NT2/D1 (cell line): ENCODE data around the gene DOCK3.
A peak's percentile ranks its signal among the peaks of the same experiment; 100 is the strongest.

Source experiments
- DNase-seq: peaks from one replicate; pipeline ENCODE4 v3.0.0-alpha.2; 2011; ENCODE audit warnings: low read depth, low spot score
- H3K27me3 ChIP-seq: 2 replicates; pipeline ENCODE4 v1.6.0; 2011; ENCODE audit warnings: mild to moderate bottlenecking; ENCODE audit not compliant: insufficient read length, insufficient read depth
- H3K36me3 ChIP-seq: 2 replicates; pipeline ENCODE4 v1.6.1; 2011; ENCODE audit warnings: mild to moderate bottlenecking, low read length, mixed read lengths; ENCODE audit not compliant: insufficient read depth, insufficient read length
- H3K4me1 ChIP-seq: 2 replicates; pipeline ENCODE4 v1.5.1; 2011; ENCODE audit not compliant: insufficient read depth, insufficient read length
- H3K4me3 ChIP-seq: 2 replicates; pipeline ENCODE4 v1.5.1; 2011; ENCODE audit warnings: low read depth; ENCODE audit not compliant: insufficient read length
- H3K9ac ChIP-seq: 2 replicates; pipeline ENCODE4 v1.6.0; 2011; ENCODE audit warnings: low read depth; ENCODE audit not compliant: insufficient read length
- H3K9me3 ChIP-seq: 2 replicates; pipeline ENCODE4 v1.5.1; 2011; ENCODE audit warnings: mild to moderate bottlenecking, low read length; ENCODE audit not compliant: insufficient read depth
- SUZ12 ChIP-seq: IDR thresholded peaks from 2 replicates; pipeline ENCODE4 v1.6.1; 2011; ENCODE audit not compliant: insufficient read length, insufficient read depth; ENCODE audit errors: extremely low read depth
- YY1 ChIP-seq: IDR thresholded peaks from 2 replicates; pipeline ENCODE4 v1.6.1; 2011; ENCODE audit not compliant: insufficient read length, insufficient read depth
- ZNF274 ChIP-seq: IDR thresholded peaks from 2 replicates; pipeline ENCODE4 v1.6.1; 2011; ENCODE audit warnings: mild to moderate bottlenecking, low read depth, low read length

The DOCK3 gene

GRCh38 chr3:51382076-51382745 lies 707.5 kb downstream of the DOCK3 start:
- H3K4me1 ChIP-seq, result peaks cover 6% of the 10 kb centered on the region
- TF ChIP-seq SUZ12 (no peak), ZNF274 (no peak), YY1 (no peak)
- no peak overlapping the region for H3K4me3 ChIP-seq
- no peaks in the 10 kb centered on the region for H3K27me3 ChIP-seq
- DNase-seq, result no peak
- no peaks in the 10 kb centered on the region for H3K9me3 ChIP-seq
- no peak overlapping the region for H3K9ac ChIP-seq
- H3K36me3 ChIP-seq, result peaks cover 16% of the 10 kb centered on the region

- Histone ChIP-seq H3K4me1 (peaks cover 6% of the 10 kb centered on the region), H3K36me3 (peaks cover 25% of the 10 kb centered on the region), H3K4me3 (no peak overlapping the region), H3K9ac (no peak overlapping the region), H3K9me3 (peaks cover 6% of the 10 kb centered on the region; the same call in 1 of the 2 replicates), H3K27me3 (no peaks in the 10 kb centered on the region)
- DNase-seq, result no peak
- TF ChIP-seq SUZ12 (no peak), ZNF274 (no peak), YY1 (no peak)
Measured at GRCh38 chr3:51382947-51383578, 708.3 kb downstream of the DOCK3 start.

DNA sequence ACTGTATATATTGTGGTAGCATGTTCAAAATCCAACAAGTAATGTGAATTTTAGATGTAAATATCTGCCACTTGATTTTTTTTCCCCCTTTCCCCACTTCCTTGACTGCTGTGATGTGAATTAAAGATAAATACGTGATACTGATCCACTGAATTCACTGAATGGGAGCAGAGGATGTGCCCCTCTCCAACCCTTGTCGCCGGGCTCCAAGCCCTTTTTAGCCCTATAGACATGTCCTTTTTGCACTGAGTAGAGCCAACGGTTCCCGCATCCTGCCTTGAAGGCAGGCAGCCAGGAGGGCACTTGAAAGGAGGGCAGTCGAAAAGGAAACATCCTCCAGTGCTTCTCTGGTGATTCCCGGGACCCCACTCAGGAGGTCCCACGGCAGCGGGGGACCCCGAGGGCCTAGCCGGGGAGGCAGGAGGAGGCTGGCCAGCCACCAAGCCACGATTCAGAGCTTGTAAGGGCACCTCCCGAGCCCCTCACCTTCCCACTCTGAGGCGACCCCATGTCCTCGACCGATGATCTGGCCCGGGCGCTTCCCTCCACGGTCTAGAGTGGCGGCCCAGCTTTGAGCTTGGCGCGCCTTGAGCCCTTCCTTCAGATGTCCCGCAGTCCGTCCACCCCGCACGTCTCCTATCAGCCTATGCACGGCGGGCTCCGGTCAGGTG lies 709.5 kb downstream of the DOCK3 start:
- Histone ChIP-seq H3K9ac (peak overlapping the region; percentile 97), H3K9me3 (peaks cover 15% of the 10 kb centered on the region; the same call in 1 of the 2 replicates), H3K4me1 (peaks cover 6% of the 10 kb centered on the region), H3K4me3 (peak overlapping the region; percentile 88), H3K36me3 (peaks cover 36% of the 10 kb centered on the region), H3K27me3 (no peaks in the 10 kb centered on the region)
- TF ChIP-seq SUZ12 (no peak), YY1 (no peak), ZNF274 (no peak)
- DNase-seq, result no peak

DNA sequence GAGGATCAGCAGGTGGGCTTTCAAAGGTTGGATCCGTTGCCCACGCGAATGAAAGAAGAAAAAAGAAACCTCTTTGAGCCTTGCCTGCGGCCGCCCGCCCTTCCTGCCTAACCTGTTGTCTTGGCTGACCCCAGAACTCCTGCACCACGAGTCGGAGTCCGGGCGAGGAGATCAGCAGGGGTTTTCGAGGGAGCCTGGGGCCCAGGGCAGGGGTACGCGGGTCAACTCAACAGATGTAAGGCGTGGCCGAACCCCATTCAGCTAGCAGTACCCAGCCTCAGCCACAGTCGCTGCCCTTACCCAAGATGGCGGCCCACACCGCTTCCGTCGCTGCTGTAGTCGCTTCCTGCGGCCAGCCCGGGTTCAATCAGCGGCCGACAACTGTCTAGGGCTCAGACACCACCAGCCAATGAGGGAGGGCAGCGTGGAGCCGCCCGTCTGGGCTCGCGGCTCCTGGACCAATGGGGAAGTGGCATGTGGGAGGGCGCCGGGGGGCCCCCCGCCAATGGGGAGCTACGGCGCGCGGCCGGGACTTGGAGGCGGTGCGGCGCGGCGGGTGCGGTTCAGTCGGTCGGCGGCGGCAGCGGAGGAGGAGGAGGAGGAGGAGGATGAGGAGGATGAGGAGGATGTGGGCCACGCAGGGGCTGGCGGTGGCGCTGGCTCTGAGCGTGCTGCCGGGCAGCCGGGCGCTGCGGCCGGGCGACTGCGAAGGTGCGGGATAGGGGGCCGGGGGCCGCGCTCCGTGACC lies 710.2 kb downstream of the DOCK3 start, which contains the start of gene MANF:
Gene MANF (plus strand): TSS at position 566 of the 748 bp plus-strand sequence. CDS start 52 bp downstream, at position 618.
- peak; percentile 96 for TF ChIP-seq YY1
- TF ChIP-seq SUZ12, result no peak
- peak; percentile 98 for DNase-seq
- H3K4me1 ChIP-seq, result peaks cover 2% of the 10 kb centered on the region

GRCh38 chr3:51385621-51386091 lies 710.9 kb downstream of the DOCK3 start:
- Histone ChIP-seq H3K9ac (peak overlapping the region; percentile 89), H3K4me1 (peaks cover 5% of the 10 kb centered on the region), H3K27me3 (no peaks in the 10 kb centered on the region), H3K4me3 (peak overlapping the region; percentile 90), H3K36me3 (peaks cover 51% of the 10 kb centered on the region), H3K9me3 (peaks cover 30% of the 10 kb centered on the region; the same call in 1 of the 2 replicates)
- DNase-seq, result no peak
- no peak for TF ChIP-seq ZNF274

More for the DNA sequence above, 710.2 kb downstream of the DOCK3 start, which contains the start of gene MANF:
- Histone ChIP-seq H3K9me3 (peaks cover 22% of the 10 kb centered on the region; the same call in 1 of the 2 replicates), H3K4me3 (peak within 1 kb of the TSS; percentile 90), H3K36me3 (peaks cover 43% of the 10 kb centered on the region), H3K9ac (peak within 1 kb of the TSS; percentile 97), H3K27me3 (no peaks in the 10 kb centered on the region)

- peak overlapping the region; percentile 89 for H3K9ac ChIP-seq
- H3K4me1 ChIP-seq, result peaks cover 7% of the 10 kb centered on the region
- no peaks in the 10 kb centered on the region for H3K27me3 ChIP-seq
- H3K4me3 ChIP-seq, result peak overlapping the region; percentile 90
- H3K9me3 ChIP-seq, result peaks cover 30% of the 10 kb centered on the region; the same call in 1 of the 2 replicates
- DNase-seq, result no peak
- TF ChIP-seq ZNF274 (no peak), YY1 (no peak), SUZ12 (no peak)
- peaks cover 51% of the 10 kb centered on the region for H3K36me3 ChIP-seq
Measured at GRCh38 chr3:51386159-51386851, 711.6 kb downstream of the DOCK3 start.
